Measurements from ENCODE around the gene CSNK1E.

Gene CSNK1E

DNA sequence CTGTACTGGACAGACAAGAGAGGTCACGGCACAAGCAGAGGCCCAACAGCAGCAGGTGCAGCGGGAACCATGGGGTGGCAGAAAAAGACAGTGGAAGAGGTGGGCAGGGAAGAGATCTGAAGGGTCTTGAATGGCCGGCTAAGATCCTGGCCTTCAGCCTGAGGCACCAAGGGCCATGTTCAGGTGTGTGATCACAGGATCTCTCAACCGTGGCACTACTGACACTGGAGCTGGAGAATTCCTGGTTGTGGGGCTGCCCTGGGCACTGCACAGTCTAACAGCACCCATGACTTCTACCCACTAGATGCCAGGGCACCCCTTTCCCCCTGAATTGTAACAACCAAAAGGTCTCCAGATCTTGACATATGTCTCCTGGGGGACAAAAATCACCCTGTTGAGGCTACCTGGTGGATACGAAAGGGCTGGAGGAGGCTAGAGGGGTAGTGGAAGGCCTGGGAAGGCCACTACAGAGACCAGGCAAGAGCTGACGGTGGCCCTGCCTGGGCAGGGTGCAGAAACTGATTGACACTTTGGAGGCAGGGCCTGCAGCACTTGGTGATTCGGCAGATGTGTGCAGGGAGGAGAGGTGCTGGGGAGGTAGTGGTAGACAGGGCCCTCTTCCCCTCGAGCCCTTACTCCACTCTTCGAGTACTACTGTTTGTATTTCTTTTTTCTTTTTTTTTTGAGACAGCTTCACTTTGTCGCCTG is 8.3 kb downstream of the CSNK1E start:
- no peak for DNase-seq (ENCODE audit: low read depth in 1 of 2, low spot score in 1 of 2)

DNA sequence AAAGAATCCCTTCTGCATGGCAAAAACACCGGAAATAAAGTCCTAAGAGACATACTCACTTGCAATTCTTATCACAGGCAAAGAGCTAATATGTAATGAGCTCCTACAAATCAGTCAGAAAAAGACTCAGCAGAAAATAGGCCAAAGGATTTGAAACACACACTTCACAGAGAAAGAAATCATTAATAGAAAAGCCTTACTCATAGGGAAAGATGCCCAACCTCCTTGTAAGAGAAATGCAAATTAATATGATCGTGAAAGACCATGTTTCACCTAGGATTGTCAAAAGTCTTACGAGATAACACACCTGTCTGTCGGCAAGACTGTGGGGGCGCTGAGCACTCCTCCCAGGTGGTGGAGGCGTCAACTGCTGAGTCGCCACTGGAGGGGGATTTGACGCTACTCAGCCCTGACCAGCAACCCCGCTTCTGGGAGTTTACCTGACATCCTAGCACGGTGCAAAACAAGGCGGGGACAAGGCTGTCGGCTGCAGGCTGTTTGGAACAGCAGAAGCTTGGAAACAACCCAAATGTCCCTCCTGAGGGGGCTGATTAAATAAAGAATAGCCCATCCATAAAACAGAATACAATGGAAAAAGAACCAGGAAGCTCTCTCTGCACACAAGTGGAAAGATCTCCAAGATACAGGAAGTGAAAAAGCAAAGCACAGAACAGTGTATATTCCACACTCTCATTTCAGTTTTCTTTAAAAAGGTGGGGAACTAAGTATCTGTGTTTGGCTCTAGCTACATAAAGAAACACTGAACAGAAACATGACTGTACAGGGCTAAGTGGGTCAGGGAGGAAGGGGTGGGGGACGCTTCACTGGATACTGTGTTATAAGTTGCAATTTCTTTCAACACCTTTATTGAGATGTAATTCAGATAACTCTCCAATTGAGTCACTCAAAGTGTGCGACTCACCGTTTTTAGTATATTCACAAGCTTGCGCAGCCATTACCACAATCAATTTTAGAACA is 11.5 kb downstream of the CSNK1E start:
- no peak for DNase-seq (ENCODE audit: low read depth in 1 of 2, low spot score in 1 of 2)

DNA sequence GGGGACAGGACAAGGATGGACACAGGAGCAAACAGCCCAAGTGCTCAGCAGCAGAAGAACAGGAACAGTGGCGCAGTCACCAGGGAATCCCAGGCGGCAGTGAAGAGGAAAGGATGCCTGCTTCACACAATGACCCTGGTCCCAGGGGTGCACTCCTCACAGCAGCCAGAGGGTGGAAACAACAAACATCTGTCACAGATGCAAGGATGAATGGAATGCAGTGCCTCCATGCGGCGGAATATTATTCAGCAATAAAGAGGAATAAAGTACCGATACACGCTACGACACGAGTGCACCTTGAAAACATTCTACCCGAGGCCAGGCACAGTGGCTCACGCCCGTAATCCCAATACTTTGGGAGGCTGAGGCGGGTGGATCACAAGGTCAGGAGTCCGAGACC is 12.7 kb downstream of the CSNK1E start:
- no peak for DNase-seq (ENCODE audit: low read depth in 1 of 2, low spot score in 1 of 2)

DNA sequence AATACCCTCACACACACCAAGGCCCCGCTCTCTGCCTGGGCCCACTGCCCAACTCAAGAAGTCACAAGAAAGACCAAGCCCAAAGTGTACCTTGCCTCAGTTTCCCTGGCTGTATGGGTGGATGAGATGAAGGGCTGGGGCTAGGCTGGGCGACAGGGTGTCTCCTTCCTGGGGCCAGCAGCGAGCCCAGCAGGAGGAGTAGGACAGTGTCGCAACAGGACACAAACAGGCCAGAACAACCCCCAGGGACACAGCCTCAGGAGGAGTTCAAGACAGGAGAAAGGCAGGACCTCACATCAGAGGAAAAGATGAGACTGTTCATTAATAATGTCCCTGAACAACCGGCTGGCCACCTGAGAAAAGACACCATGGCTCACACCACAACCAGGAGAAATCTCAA is 13.3 kb downstream of the CSNK1E start:
- DNase-seq (ENCODE audit: low read depth in 1 of 2, low spot score in 1 of 2): no peak

DNA sequence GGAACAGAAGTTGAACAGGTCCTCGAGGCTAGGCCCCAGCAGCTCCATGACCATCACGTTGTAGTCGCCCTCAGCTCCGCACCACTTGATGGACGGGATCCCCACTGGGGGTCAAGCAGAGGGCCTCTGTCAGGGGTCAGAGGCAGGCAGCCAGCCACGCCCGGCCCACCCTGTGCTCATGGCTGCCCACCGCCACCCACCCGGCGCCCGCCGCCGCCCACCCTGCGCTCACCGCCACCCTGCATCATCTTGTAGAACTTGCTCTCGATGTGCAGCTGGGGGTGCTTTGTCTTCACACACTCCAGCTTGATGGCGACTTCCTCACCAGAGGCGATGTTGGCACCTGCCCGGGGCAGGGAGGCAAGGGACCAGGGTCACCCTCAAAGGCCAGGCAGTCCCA is 14.3 kb downstream of the CSNK1E start:
- DNase-seq (ENCODE audit: low read depth in 1 of 2, low spot score in 1 of 2): no peak

DNA sequence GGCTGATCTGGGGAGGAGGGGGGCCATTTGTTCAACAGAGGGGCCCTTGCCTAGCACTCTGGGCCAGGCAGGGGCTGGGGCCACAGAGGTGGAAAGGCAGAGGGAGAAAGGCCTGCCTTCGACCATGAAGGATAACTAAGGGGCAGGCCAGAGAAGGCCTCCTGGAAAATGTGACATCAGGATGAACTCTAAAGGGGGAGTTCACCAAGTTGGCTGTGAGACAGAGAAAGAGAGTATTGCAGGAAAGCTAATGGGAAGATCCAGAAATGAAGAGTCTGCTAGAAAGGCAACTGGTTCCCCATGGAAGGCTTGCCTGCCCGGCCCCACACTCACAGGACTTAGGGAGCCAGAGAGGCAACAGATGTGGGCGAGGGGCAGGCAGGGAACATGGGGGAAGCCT is 16.3 kb downstream of the CSNK1E start:
- DNase-seq (ENCODE audit: low read depth in 1 of 2, low spot score in 1 of 2): no peak

DNA sequence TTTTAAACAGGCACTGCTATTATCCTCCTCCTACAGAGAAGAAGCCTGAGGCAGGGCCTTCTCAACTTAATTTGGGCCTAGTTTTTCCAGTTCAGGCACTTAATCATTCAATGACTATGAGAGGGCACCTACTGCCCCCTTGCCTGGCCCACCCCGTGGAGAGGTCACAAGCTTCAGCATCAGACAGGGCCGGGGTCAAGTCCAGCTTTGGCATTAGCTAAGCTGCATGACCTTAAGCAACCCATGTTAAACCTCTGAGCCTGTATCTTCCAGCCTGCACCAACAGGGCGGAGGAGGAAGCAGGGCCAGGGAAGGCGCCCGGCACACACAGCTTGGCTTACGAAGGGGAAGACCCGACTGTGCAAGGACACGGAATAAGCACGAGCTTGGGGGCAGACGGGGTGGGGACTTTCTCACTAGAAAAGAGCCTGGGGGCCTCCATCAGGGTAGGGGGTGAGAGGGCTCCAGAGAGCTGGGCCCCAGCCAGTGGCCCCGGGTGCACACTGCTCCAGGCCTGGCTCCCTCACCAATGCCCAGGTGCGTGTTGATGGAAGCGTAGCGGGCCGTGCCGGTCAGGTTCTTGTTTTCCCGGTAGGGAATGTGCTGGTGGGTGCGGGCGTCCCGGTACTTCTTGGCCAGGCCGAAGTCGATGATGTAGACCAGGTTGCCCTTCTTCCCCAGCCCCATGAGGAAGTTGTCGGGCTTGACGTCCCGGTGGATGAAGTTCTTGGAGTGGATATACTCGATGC is 16.9 kb downstream of the CSNK1E start:
- no peak for DNase-seq (ENCODE audit: low read depth in 1 of 2, low spot score in 1 of 2)

DNA sequence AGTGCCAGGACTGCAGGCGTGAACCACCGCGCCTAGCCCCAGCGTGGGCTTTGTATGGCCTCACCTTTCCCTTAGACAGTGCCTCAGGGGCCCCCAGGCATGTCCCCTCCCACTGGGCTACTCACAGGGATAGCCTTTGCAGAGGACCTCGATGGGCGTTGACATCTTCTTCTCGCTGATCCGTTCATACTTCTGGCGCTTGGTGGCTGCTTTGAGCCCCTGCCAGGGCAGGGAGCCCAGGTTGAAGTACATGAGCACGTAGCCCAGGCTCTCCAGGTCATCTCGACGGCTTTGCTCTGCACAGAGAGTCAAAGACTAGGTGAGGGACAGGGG is 17.5 kb downstream of the CSNK1E start:
- DNase-seq (ENCODE audit: low read depth in 1 of 2, low spot score in 1 of 2): no peak

DNA sequence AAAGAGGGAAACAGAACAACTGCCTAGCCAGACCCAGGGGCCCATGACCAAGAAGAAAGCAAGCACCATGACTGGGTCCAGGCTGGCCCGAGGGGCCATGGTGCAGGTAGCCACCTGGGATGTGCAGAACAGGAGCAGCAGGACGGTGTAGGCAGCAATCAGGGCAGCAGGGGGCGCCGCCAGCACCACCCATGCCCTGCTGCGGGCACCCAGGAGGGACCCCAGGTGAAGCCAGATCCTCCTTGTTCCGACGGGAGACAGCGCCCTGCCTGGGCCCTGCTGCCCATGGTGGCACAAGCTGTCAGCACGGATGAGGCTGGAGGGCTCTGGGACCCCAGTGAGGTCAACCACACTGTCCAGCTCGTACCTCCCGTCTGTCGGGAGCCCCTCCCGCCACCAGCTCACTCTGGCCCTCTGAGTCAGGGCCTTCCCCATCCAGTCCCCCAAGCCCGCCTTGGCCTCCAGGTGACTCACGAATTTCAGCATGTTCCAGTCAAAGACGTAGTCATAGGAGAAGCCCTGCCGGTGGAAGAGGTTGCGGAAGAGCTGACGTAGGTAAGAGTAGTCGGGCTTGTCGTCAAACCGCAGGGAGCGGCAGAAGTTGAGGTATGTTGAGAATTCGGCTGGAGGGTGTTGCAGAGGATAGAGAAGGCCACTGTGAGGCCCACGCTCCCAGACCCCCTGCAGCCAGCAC is 18.8 kb downstream of the CSNK1E start:
- no peak for DNase-seq (ENCODE audit: low read depth in 1 of 2, low spot score in 1 of 2)

DNA sequence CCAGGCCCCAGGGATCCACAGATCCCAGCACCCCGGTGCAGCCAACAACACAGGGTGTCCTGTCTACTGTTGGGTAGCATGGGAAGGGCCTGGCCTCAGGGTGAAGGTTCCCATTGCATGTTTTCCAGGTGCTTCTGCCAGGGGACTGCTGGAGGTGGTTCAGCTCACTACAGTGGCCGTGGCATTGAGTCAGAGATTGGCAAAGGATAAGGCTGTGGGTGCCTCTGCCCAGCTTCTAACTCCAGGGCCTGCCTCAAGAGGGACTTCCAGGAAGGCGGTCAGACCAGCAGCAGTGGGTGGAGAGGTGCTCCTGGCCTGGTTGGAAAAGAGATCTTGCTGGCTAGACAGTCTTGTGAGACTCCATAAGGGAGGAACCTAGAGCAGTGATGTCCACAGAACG is 20.9 kb downstream of the CSNK1E start:
- no peak for DNase-seq (ENCODE audit: low read depth in 1 of 2, low spot score in 1 of 2)

DNA sequence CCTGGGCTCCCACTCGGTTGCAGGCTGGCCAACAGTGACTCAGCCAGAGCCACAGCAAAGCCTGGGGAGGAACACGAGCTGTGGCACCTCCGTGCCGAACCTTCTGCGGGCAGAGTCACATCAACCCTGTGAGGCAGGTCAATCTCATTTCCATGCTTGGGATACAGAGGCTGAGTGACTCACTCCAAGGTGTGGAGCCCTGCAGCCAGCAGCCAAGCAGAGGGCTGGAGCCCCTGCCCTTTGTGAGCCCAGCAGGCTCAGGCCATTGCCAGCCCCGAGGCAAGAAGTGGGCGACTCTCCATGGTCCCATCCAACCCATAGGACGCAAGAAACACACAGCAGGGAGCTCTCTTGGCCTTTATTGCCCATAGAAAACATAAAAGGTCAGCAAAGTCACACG is 21.4 kb downstream of the CSNK1E start:
- no peak for DNase-seq (ENCODE audit: low read depth in 1 of 2, low spot score in 1 of 2)

DNA sequence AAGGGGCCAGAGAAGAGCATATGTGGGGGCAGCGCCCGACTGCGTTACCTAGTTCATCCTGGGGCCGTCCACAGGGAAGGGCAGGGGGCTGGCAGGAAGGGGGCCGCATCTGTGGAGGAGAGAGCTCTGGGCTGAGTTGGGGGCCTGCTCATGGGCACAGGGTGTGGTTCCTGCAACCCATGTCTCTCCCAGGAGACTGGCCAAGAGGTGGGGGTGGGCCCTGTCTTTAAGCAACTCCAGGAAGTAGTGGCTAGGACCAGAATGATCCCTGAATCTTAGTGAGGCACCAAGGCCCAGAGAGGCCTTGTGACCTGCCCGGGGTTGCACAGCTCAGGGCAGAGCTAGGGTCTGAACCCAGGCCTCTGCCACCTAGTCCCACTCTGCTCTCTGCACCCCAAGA is 21.9 kb downstream of the CSNK1E start:
- no peak for DNase-seq (ENCODE audit: low read depth in 1 of 2, low spot score in 1 of 2)

DNA sequence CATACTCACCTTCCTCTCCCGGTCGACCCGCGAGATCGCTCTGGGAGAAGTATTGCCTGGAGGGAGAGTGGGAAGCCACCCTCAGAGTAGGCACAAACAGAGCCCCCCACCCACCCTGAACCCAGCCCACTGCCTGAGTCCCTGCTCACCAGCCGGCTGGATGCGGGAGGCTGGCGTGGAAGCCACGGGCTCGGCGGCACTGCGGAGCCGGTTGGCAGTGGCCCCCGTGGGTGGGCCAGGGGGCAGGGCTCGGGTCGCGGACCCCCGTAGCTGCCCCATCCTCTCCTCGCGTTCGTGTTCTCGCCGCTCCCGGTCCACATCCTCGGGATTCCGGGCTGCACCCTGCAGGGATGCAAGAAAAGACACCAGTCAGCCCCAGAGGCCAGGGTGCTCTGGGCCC is 23.0 kb downstream of the CSNK1E start:
- no peak for DNase-seq (ENCODE audit: low read depth in 1 of 2, low spot score in 1 of 2)

DNA sequence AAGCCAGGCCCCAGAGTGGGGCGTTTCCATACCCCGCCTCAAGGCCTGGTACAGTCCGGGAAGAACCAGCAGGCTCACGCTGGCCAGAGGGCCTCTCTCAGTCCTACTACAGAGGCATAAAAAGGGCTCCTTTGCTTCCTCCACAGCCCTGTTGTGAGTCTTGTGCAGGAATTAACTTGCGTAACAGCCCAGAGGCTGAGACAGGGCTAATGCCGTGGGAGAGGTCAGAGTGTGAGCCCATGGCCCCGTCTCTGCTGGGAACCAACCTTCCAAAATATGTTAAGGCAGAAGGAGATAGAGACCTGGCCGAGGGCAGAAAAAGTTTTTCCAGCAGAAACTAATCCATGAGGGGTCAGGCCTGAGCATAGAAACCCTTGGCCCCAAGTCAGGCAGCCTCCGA is 24.5 kb downstream of the CSNK1E start:
- DNase-seq (ENCODE audit: low read depth in 1 of 2, low spot score in 1 of 2): no peak

DNA sequence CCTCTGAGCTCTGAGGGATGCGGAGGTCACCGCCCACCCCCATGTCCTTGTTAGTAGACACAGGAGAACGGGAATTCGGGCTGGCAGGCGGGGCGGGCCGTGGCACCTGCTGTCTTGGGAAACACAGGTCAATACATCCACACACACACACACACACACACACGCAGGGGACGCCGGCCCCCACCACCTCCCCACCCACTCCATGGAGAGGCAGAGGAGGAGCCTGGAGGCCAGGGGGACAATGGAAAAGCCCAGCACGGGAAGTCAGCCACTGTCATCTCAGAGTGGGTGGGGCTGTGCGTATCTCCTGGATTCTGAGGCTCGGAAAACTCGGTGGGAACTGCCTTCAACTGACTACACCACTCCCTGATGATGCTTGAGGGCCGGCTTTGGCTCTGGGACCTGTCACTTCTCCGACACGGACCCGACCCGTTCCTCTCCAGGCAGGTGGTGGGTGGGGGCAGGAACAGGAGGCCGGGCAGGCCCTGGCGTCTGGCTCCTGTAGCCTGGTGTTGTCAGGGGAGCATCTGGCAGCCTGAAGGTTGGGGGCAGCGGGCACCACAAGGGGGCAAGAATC is 25.9 kb downstream of the CSNK1E start:
- DNase-seq (ENCODE audit: low read depth in 1 of 2, low spot score in 1 of 2): no peak

DNA sequence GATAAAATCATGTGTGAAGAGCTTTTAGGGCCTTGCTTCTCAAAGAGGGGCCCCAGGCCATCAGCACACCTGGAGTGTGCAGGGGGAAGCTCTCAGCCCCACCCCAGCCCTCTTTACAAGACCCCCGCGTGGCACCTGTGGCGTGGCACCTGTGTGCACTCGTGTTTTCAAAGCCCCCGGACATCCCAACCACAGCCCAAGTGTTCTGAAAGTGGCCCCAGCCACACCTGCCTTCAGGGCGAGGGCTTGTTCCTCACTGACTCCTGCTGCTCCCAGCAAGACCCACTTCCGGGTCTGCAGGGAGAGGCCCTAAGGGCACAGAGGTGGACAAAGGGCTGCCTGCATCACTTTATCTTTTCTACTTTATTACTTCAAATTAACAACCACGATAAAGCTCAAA is 26.9 kb downstream of the CSNK1E start:
- DNase-seq (ENCODE audit: low read depth in 1 of 2, low spot score in 1 of 2): no peak

DNA sequence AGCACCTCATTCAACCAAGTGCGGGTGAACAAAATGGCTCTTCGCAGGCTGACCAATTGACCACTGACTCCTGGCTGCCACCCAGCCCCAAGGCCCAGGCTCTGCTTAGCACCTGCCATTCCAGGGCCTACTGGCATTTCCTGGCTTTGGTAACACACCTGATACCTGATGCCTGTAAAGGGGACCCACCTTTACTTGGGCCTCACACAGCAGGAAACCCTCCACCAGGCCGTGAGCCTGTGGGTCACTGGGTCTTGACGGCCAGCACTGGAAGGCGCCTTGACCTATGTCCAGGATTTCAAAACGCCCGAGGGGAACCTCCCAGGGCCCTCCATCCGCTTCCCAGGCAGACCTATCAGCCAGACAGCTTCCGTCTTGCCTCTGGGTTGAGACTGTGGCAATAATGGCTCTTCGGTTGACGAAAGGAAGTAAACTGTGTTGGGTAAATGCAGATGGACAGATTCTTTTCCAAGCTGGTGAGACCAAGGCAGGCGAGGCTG is 27.6 kb downstream of the CSNK1E start:
- DNase-seq (ENCODE audit: low read depth in 1 of 2, low spot score in 1 of 2): no peak

DNA sequence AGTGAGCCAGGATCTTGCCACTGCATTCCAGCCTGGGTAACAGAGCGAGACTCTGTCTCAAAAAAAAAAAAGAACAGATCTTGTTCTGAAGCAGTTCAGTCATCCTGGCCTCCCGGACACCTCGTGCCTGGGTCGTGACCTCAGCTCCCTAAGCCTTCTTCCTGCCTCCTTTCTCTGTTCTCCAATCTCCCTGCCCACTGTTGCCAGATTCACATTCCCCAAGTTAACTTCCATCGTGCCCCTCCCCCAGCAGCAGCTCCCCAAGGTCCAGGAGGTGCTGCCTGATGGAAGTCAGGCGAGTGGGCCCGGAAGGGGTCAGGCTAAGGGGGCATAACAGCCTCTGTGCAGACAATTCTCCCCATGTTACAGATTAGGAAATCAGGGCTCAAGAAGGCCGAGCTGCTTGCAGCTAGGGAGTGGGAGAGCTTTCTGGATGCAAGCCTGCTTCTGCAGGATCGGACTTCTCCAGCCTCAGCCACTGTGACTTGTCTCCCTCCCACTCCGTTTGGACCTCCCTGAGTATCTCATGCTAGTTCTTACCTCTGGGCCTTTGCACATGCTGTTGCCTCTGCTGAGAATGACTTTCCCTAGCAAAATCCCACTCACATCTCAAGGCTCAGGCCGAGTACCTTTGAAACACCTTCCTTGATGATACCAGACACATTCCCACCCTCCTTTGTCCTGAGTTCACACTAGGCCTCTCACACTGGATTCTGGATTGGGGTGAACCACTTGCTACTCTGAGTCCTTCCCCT is 30.1 kb downstream of the CSNK1E start:
- no peak for DNase-seq (ENCODE audit: low read depth in 1 of 2, low spot score in 1 of 2)

DNA sequence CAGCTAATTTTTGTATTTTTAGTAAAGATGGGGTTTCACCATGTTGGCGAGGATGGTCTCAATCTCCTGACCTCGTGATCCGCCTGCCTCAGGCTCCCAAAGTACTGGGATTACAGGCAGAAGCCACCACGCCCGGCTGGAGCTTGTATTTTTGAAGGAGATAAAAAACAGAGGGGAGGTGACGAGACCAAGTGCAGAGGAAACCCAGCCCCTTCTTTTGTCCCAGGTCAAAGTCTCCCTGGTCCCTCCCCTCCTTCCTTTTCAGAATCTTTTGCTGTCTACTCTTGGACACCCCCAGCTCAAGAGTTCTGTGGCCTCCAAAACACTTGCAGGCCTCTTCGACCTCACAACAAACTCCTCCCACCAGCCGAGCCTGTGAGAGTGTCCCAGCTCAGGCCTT is 32.2 kb downstream of the CSNK1E start:
- DNase-seq (ENCODE audit: low read depth in 1 of 2, low spot score in 1 of 2): no peak

DNA sequence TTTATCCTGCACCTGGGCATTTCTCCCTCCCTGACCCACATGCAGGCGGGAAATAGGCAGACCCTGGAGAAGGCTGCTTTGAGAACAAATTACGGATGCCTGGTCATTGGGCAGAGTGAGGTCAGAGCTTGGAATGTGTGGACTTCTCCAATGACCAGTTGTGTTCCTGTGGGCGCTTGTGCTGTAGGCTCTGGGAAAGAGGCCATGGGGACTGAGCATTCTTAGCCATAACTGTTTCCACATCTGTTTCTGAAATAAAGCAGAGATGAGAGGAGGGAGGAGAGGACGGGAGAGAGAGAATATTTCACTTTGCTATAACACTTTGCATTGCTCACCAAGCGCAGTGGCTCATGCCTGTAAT is 33.2 kb downstream of the CSNK1E start:
- DNase-seq (ENCODE audit: low read depth in 1 of 2, low spot score in 1 of 2): no peak

All from activated CD4-positive, alpha-beta T cell treated with anti-CD3 and anti-CD28 coated beads, Interleukin-2, amount 50 U/mL, for 24 hours (primary cell).